Colonic mucosa (tissue), 4 donors: ENCODE data around the gene GIMAP8. TPM values are rescaled to one million over a fixed set of nuclear protein-coding genes. Genes with fewer than 3 reads are reported as not detected.
A peak's percentile ranks its signal among the peaks of the same experiment; 100 is the strongest.

Source experiments
- DNase-seq: peaks from one replicate; pipeline ENCODE4 v3.0.0-alpha.2; 2020
- H3K27ac ChIP-seq: fragments of 200-600 bp; one replicate; pipeline ENCODE4 v1.8.0; 2021
- H3K27me3 ChIP-seq: fragments of 200-600 bp; one replicate; pipeline ENCODE4 v1.8.0; 2021
- H3K36me3 ChIP-seq: fragments of 200-600 bp; one replicate; pipeline ENCODE4 v1.8.0; 2021
- H3K4me1 ChIP-seq: fragments of 200-600 bp; one replicate; pipeline ENCODE4 v1.8.0; 2021; ENCODE audit warnings: mild to moderate bottlenecking
- H3K4me3 ChIP-seq: fragments of 200-600 bp; one replicate; pipeline ENCODE4 v1.8.0; 2021
- H3K9ac ChIP-seq, 2 donors: one replicate each; pipeline ENCODE4 v1.7.0; 2013; ENCODE audit warnings: control low read depth in 2 of 2, low read depth in 2 of 2, low read length in 2 of 2
- H3K9me3 ChIP-seq: fragments of 200-600 bp; one replicate; pipeline ENCODE4 v1.8.0; 2021
- intact Hi-C: fragments of 100-400 bp; cut with DNase I; formaldehyde crosslinking; loops from one replicate; pipeline ENCODE4 v1.14.1; 2022
- total RNA-seq, 2 donors: library from RNA; stranded (reverse); fragmentation: NEBNext Ultra II Directional in 1 of 2; extraction: Animal tissue kit (Norgen Biotek cat#: 25700) in 1 of 2; gene quantifications; one replicate each; pipeline ENCODE4 v1.2.1, GENCODE V29; 2021
- TF ChIP-seq, protein P1 (sequence below): fragments of 200-600 bp; IDR thresholded peaks from one replicate; pipeline ENCODE4 v1.8.0; 2022; ENCODE audit warnings: antibody characterized with exemption, mild to moderate bottlenecking
- donor health status: healthy.
- donor health status: DM: no; HTN: no; CAD: no.
- donor health status: DM: no; HTN: no; CAD: no.

GIMAP8 gene
- total RNA-seq, 2 donors from 2014 or later = 3.4 to 4.5 TPM

GRCh38 chr7:150430465-150431085, 19.9 kb upstream of the GIMAP8 start:
- no peaks in the 10 kb centered on the region for H3K27me3 ChIP-seq
- no peak for DNase-seq
- H3K9me3 ChIP-seq = no peaks in the 10 kb centered on the region
- intact Hi-C loops = loop anchor here (10.0 kb wide), 1 partner anchor 434 kb away; no protein-coding TSS in a partner anchor
- no peak overlapping the region for H3K9ac ChIP-seq
- H3K4me1 ChIP-seq = peaks cover 8% of the 10 kb centered on the region
- no peak overlapping the region for H3K4me3 ChIP-seq
- no peak overlapping the region for H3K27ac ChIP-seq
- TF ChIP-seq, protein P1, sequence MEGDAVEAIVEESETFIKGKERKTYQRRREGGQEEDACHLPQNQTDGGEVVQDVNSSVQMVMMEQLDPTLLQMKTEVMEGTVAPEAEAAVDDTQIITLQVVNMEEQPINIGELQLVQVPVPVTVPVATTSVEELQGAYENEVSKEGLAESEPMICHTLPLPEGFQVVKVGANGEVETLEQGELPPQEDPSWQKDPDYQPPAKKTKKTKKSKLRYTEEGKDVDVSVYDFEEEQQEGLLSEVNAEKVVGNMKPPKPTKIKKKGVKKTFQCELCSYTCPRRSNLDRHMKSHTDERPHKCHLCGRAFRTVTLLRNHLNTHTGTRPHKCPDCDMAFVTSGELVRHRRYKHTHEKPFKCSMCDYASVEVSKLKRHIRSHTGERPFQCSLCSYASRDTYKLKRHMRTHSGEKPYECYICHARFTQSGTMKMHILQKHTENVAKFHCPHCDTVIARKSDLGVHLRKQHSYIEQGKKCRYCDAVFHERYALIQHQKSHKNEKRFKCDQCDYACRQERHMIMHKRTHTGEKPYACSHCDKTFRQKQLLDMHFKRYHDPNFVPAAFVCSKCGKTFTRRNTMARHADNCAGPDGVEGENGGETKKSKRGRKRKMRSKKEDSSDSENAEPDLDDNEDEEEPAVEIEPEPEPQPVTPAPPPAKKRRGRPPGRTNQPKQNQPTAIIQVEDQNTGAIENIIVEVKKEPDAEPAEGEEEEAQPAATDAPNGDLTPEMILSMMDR = no peak
- no peaks in the 10 kb centered on the region for H3K36me3 ChIP-seq

GRCh38 chr7:150431839-150432658, 18.4 kb upstream of the GIMAP8 start:
- Histone ChIP-seq H3K4me3 (no peak overlapping the region), H3K9ac (no peak overlapping the region), H3K27ac (no peak overlapping the region), H3K36me3 (no peaks in the 10 kb centered on the region), H3K9me3 (no peaks in the 10 kb centered on the region), H3K4me1 (peaks cover 8% of the 10 kb centered on the region), H3K27me3 (no peaks in the 10 kb centered on the region)
- TF ChIP-seq, protein P1 = no peak
- DNase-seq = peak; percentile 7
- intact Hi-C loops = loop anchor here (10.0 kb wide), 1 partner anchor 433 kb away; no protein-coding TSS in a partner anchor

- intact Hi-C loops = loop anchor here (10.0 kb wide), 1 partner anchor 432 kb away; no protein-coding TSS in a partner anchor
- no peaks in the 10 kb centered on the region for H3K36me3 ChIP-seq
- H3K4me1 ChIP-seq = peaks cover 8% of the 10 kb centered on the region
- H3K4me3 ChIP-seq = no peak overlapping the region
- TF ChIP-seq, protein P1 = no peak
- H3K27ac ChIP-seq = no peak overlapping the region
- DNase-seq = peak; percentile 18
- no peak overlapping the region for H3K9ac ChIP-seq
- no peaks in the 10 kb centered on the region for H3K27me3 ChIP-seq
- H3K9me3 ChIP-seq = no peaks in the 10 kb centered on the region
Measured at GRCh38 chr7:150432915-150433892, 17.2 kb upstream of the GIMAP8 start.

GRCh38 chr7:150434240-150434639, 16.2 kb upstream of the GIMAP8 start:
- Histone ChIP-seq H3K27me3 (no peaks in the 10 kb centered on the region), H3K27ac (no peak overlapping the region), H3K9ac (no peak overlapping the region), H3K9me3 (no peaks in the 10 kb centered on the region), H3K36me3 (no peaks in the 10 kb centered on the region), H3K4me3 (no peak overlapping the region), H3K4me1 (peaks cover under 1% of the 10 kb centered on the region)
- intact Hi-C loops = loop anchor here (10.0 kb wide), 1 partner anchor 431 kb away; no protein-coding TSS in a partner anchor
- DNase-seq = peak; percentile 6
- TF ChIP-seq, protein P1 = no peak

- Histone ChIP-seq H3K36me3 (no peaks in the 10 kb centered on the region), H3K9ac (no peak overlapping the region), H3K4me3 (no peak overlapping the region), H3K27me3 (no peaks in the 10 kb centered on the region), H3K9me3 (no peaks in the 10 kb centered on the region), H3K4me1 (no peaks in the 10 kb centered on the region), H3K27ac (no peak overlapping the region)
- intact Hi-C loops = loop anchor here (10.0 kb wide), 1 partner anchor 430 kb away; no protein-coding TSS in a partner anchor
- TF ChIP-seq, protein P1 = no peak
- DNase-seq = no peak
Measured at GRCh38 chr7:150435047-150435389, 15.4 kb upstream of the GIMAP8 start.
